ENCODE results near the gene SNX5. TPM values are rescaled to one million over a fixed set of nuclear protein-coding genes. Genes with fewer than 3 reads are reported as not detected.
A peak's percentile ranks its signal among the peaks of the same experiment; 100 is the strongest.

Gene SNX5
- total and polyA plus RNA-seq, 2 of the 13 experiments (the other 11 are each of a cell fraction or from before 2014, with no cell fraction given), result 664 to 1,040 TPM

GRCh38 chr20:18007534-18008292 is 39.1 kb upstream of the SNX5 start (continued):
- TF ChIP-seq ZHX2 (IDR thresholded peaks at IDR 0.05; ENCODE audit: low read depth), result no peak
- no peak for TF ChIP-seq ZHX2 (CRISPR knock-in tag; IDR thresholded peaks at IDR 0.05; ENCODE audit: borderline replicate concordance)
- TF ChIP-seq ZBTB4 (CRISPR knock-in tag; IDR thresholded peaks at IDR 0.05; ENCODE audit: borderline replicate concordance), result no peak
- no peak for TF ChIP-seq KLF9 (CRISPR knock-in tag; IDR thresholded peaks at IDR 0.05; ENCODE audit: low read depth)
- no peak for TF ChIP-seq ZNF335 (CRISPR knock-in tag; IDR thresholded peaks at IDR 0.05)
- 0 out of 2 replicates have a peak, but pooled peaks have one; percentile 20 for TF ChIP-seq PATZ1 (CRISPR knock-in tag; IDR thresholded peaks at IDR 0.05)
- TF ChIP-seq NFYB (CRISPR knock-in tag; IDR thresholded peaks at IDR 0.05), result 0 out of 2 replicates have a peak, but pooled peaks have one; percentile 5
- TF ChIP-seq ZKSCAN1 (IDR thresholded peaks at IDR 0.05; ENCODE audit: low read length), result no peak
- TF ChIP-seq AKAP8 (CRISPR knock-in tag; IDR thresholded peaks at IDR 0.05), result no peak
- no peak for TF ChIP-seq ZUFSP (CRISPR knock-in tag; IDR thresholded peaks at IDR 0.05; ENCODE audit: borderline replicate concordance)
- TF ChIP-seq ZNF660 (CRISPR knock-in tag; IDR thresholded peaks at IDR 0.05; ENCODE audit: borderline replicate concordance, low read depth), result 0 out of 2 replicates have a peak, but pooled peaks have one; percentile 52
- no peak; the same call in 1 of the 2 replicates for TF ChIP-seq ZNF772 (CRISPR knock-in tag; IDR thresholded peaks at IDR 0.05)
- TF ChIP-seq TFDP2 (CRISPR knock-in tag; IDR thresholded peaks at IDR 0.05), result peak; percentile 30; the same call in 1 of the 2 replicates
- peak; percentile 40; the same call in 1 of the 2 replicates for TF ChIP-seq ERF (CRISPR knock-in tag; IDR thresholded peaks at IDR 0.05)
